B cell (primary cell): ENCODE results near the gene NFATC1.

Experiments used
- CTCF ChIP-seq: fragments of 200-600 bp; IDR thresholded peaks from one replicate; pipeline ENCODE4 v1.8.0; 2022; ENCODE audit warnings: antibody characterized with exemption, mild to moderate bottlenecking
- EZH2 ChIP-seq: IDR thresholded peaks from 2 replicates; pipeline ENCODE4 v1.6.1; 2012; ENCODE audit warnings: borderline replicate concordance, low read depth, mild to moderate bottlenecking, moderate library complexity, low read length; ENCODE audit not compliant: insufficient read depth, poor library complexity, severe bottlenecking

- no peak for TF ChIP-seq EZH2
- TF ChIP-seq CTCF = no peak
Observed at GRCh38 chr18:79384834-79385233, 10.9 kb upstream of the NFATC1 start.
